Measurements from ENCODE around the gene IFI27L2.

DNA sequence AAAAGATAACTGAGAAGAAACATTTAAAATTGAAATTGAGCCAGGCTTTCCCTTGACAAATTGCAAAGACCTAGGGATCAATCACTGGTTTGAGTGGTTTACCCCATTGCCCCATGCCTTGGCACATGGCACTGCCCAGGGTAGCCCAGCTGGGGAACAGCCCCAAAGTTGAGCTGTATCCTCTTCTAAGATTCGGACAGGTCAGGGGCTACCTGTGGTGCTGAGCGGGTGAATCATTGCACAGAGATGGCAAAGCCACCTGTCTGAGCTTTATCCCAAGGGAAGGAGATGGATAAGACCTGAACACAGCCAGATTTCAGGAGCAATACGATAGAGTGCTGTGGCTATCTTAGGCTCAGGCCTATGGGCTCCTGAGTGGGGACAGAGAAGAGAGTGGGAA lies 7.0 kb downstream of the IFI27L2 start:
- TF ChIP-seq, protein P1, sequence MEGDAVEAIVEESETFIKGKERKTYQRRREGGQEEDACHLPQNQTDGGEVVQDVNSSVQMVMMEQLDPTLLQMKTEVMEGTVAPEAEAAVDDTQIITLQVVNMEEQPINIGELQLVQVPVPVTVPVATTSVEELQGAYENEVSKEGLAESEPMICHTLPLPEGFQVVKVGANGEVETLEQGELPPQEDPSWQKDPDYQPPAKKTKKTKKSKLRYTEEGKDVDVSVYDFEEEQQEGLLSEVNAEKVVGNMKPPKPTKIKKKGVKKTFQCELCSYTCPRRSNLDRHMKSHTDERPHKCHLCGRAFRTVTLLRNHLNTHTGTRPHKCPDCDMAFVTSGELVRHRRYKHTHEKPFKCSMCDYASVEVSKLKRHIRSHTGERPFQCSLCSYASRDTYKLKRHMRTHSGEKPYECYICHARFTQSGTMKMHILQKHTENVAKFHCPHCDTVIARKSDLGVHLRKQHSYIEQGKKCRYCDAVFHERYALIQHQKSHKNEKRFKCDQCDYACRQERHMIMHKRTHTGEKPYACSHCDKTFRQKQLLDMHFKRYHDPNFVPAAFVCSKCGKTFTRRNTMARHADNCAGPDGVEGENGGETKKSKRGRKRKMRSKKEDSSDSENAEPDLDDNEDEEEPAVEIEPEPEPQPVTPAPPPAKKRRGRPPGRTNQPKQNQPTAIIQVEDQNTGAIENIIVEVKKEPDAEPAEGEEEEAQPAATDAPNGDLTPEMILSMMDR (IDR thresholded peaks at IDR 0.05), result no peak
- no peak for TF ChIP-seq POLR2A (IDR thresholded peaks at IDR 0.05)

Data from stomach (tissue), 4 donors.